Hematopoietic multipotent progenitor cell treated with erythropoietin and hydrocortisone succinate and interleukin-3 and kit ligand, for 15 days (in vitro differentiated cells): ENCODE measurements around the gene BBLN.
"Not testable (repeated sequence)": the region's sequence is repeated elsewhere in the genome, so short reads cannot be mapped to it uniquely, and the experiment has no call there.

Source experiments
- DNase-seq: peaks from one replicate; pipeline ENCODE4 v3.0.0-alpha.2; 2015; ENCODE audit warnings: low spot score

The BBLN gene

GRCh38 chr9:128163523-128164306 lies 3.6 kb downstream of the BBLN start:
- no peak for DNase-seq

- DNase-seq: no peak
These were observed 4.3 kb downstream of the BBLN start for GRCh38 chr9:128164307-128164885.

- no peak for DNase-seq
These were observed 6.1 kb downstream of the BBLN start for GRCh38 chr9:128166169-128166568.

GRCh38 chr9:128167209-128167608 lies 7.1 kb downstream of the BBLN start:
- DNase-seq: no peak

- peak; percentile 21 for DNase-seq
These were observed 8.8 kb downstream of the BBLN start for GRCh38 chr9:128168731-128169308.

- DNase-seq: peak; percentile 58
These were observed 9.4 kb downstream of the BBLN start for GRCh38 chr9:128169492-128169891.

- DNase-seq: no peak
These were observed 9.9 kb downstream of the BBLN start for GRCh38 chr9:128169925-128170324.

GRCh38 chr9:128174062-128174461 lies 14.0 kb downstream of the BBLN start:
- no peak for DNase-seq

GRCh38 chr9:128175102-128175563 lies 15.1 kb downstream of the BBLN start:
- no peak for DNase-seq

- no peak for DNase-seq
These were observed 15.7 kb downstream of the BBLN start for GRCh38 chr9:128175726-128176125.

- no peak for DNase-seq
These were observed 18.9 kb downstream of the BBLN start for GRCh38 chr9:128178806-128179431.

- no peak for DNase-seq
These were observed 19.9 kb downstream of the BBLN start for GRCh38 chr9:128180001-128180400.

GRCh38 chr9:128180447-128180846 lies 20.4 kb downstream of the BBLN start:
- DNase-seq: no peak

- not testable (repeated sequence) for DNase-seq
These were observed 21.4 kb downstream of the BBLN start for GRCh38 chr9:128181480-128181879.

GRCh38 chr9:128182893-128183588 lies 23.0 kb downstream of the BBLN start:
- no peak for DNase-seq

- no peak for DNase-seq
These were observed 26.2 kb downstream of the BBLN start for GRCh38 chr9:128185979-128186965.

GRCh38 chr9:128187361-128187760 lies 27.3 kb downstream of the BBLN start:
- no peak for DNase-seq

- DNase-seq: no peak
These were observed 28.1 kb downstream of the BBLN start for GRCh38 chr9:128188209-128188608.

- no peak for DNase-seq
These were observed 29.9 kb downstream of the BBLN start for GRCh38 chr9:128190013-128190412.

- DNase-seq: no peak
These were observed 30.7 kb downstream of the BBLN start for GRCh38 chr9:128190516-128191405.
